SK-N-SH treated with all-trans-retinoic acid at 6 μM for 48 hours (cell line): Measurements from ENCODE around the gene SPATA22.

Source experiments
- ATAC-seq: fragments of 200-7000 bp; cut with Tn5 transposase; 3 replicates; pipeline ENCODE4 v1.9.1; 2020; ENCODE audit warnings: mild to moderate bottlenecking, moderate library complexity
- ARNTL ChIP-seq: fragments of 450-650 bp; formaldehyde crosslinking; IDR thresholded peaks from 2 replicates; pipeline ENCODE4 v1.5.0; 2020; ENCODE audit warnings: low read depth, mild to moderate bottlenecking, moderate library complexity, borderline replicate concordance
- BACH2 ChIP-seq: fragments of 250-450 bp; sonication (Bioruptor Pico); IDR thresholded peaks from 2 replicates; pipeline ENCODE4 v1.9.0; 2021; ENCODE audit warnings: mild to moderate bottlenecking, borderline replicate concordance
- CREB5 ChIP-seq: fragments of 250-450 bp; sonication (Bioruptor Pico); IDR thresholded peaks from 2 replicates; pipeline ENCODE4 v1.5.1; 2020; ENCODE audit warnings: low read depth, mild to moderate bottlenecking, moderate library complexity
- CSDC2 ChIP-seq: fragments of 250-450 bp; sonication (Bioruptor Pico); IDR thresholded peaks from 2 replicates; pipeline ENCODE4 v1.5.0; 2020; ENCODE audit warnings: mild to moderate bottlenecking, moderate library complexity
- CSRNP3 ChIP-seq: fragments of 250-450 bp; sonication (Bioruptor Pico); IDR thresholded peaks from 2 replicates; pipeline ENCODE4 v1.5.1; 2021; ENCODE audit warnings: mild to moderate bottlenecking, moderate library complexity
- GLIS3 ChIP-seq: fragments of 250-450 bp; sonication (Bioruptor Pico); IDR thresholded peaks from 2 replicates; pipeline ENCODE4 v1.5.0; 2020; ENCODE audit warnings: mild to moderate bottlenecking, moderate library complexity
- ISL1 ChIP-seq: fragments of 250-450 bp; sonication (Bioruptor Pico); IDR thresholded peaks from 2 replicates; pipeline ENCODE4 v2.1.2; 2022; ENCODE audit warnings: mild to moderate bottlenecking, moderate library complexity
- OSR1 ChIP-seq: fragments of 250-450 bp; sonication (Bioruptor Pico); IDR thresholded peaks from 2 replicates; pipeline ENCODE4 v1.8.0; 2022; ENCODE audit warnings: moderate library complexity, mild to moderate bottlenecking, inconsistent platforms
- PATZ1 ChIP-seq: fragments of 250-450 bp; sonication (Bioruptor Pico); IDR thresholded peaks from 2 replicates; pipeline ENCODE4 v1.8.0; 2020; ENCODE audit warnings: mild to moderate bottlenecking, moderate library complexity, borderline replicate concordance
- PPARA ChIP-seq: fragments of 250-450 bp; sonication (Bioruptor Pico); IDR thresholded peaks from 2 replicates; pipeline ENCODE4 v1.5.0; 2020; ENCODE audit warnings: mild to moderate bottlenecking, borderline replicate concordance
- RARB ChIP-seq: fragments of 250-450 bp; sonication (Bioruptor Pico); IDR thresholded peaks from 2 replicates; pipeline ENCODE4 v1.8.0; 2021; ENCODE audit warnings: mild to moderate bottlenecking, moderate library complexity
- SNAI2 ChIP-seq: fragments of 250-450 bp; sonication (Bioruptor Pico); IDR thresholded peaks from 2 replicates; pipeline ENCODE4 v1.5.0; 2020; ENCODE audit warnings: mild to moderate bottlenecking, moderate library complexity
- TCF4 ChIP-seq: fragments of 250-450 bp; sonication (Bioruptor Pico); IDR thresholded peaks from 2 replicates; pipeline ENCODE4 v1.8.0; 2021; ENCODE audit warnings: mild to moderate bottlenecking, moderate library complexity, borderline replicate concordance
- TOX ChIP-seq: fragments of 250-450 bp; sonication (Bioruptor Pico); IDR thresholded peaks from 2 replicates; pipeline ENCODE4 v1.8.0; 2021; ENCODE audit warnings: mild to moderate bottlenecking, moderate library complexity, borderline replicate concordance
- ZC3H10 ChIP-seq: fragments of 250-450 bp; sonication (Bioruptor Pico); IDR thresholded peaks from 2 replicates; pipeline ENCODE4 v1.5.1; 2021; ENCODE audit warnings: mild to moderate bottlenecking, moderate library complexity
- ZFP3 ChIP-seq: fragments of 250-450 bp; sonication (Bioruptor Pico); IDR thresholded peaks from 2 replicates; pipeline ENCODE4 v1.5.0; 2020; ENCODE audit warnings: mild to moderate bottlenecking, moderate library complexity
- ZFP30 ChIP-seq: fragments of 450-650 bp; formaldehyde crosslinking; IDR thresholded peaks from 2 replicates; pipeline ENCODE4 v1.5.0; 2022; ENCODE audit warnings: mild to moderate bottlenecking, moderate library complexity
- ZNF565 ChIP-seq: fragments of 450-650 bp; formaldehyde crosslinking; conservative IDR thresholded peaks from 2 replicates; pipeline ENCODE4 v1.5.0; 2020; ENCODE audit warnings: low read depth, mild to moderate bottlenecking, moderate library complexity
- ZNF70 ChIP-seq: fragments of 450-650 bp; formaldehyde crosslinking; IDR thresholded peaks from 2 replicates; pipeline ENCODE4 v1.5.0; 2020; ENCODE audit warnings: mild to moderate bottlenecking, moderate library complexity
- TF ChIP-seq, protein P1 (sequence below): fragments of 250-450 bp; sonication (Bioruptor Pico); IDR thresholded peaks from 2 replicates; pipeline ENCODE4 v1.5.0; 2020; ENCODE audit warnings: mild to moderate bottlenecking, moderate library complexity

SPATA22 gene

GRCh38 chr17:3512505-3513171, 41.0 kb upstream of the SPATA22 start:
- TF ChIP-seq CREB5 (no peak), OSR1 (no peak), GLIS3 (CRISPR knock-in tag) (no peak), SNAI2 (no peak)
- ATAC-seq, result no peak; the same call in 2 of the 3 replicates

- ATAC-seq, result no peak
- TF ChIP-seq ARNTL (CRISPR knock-in tag) (no peak), GLIS3 (CRISPR knock-in tag) (no peak), TOX (CRISPR knock-in tag) (no peak), TCF4 (CRISPR knock-in tag) (no peak), RARB (CRISPR knock-in tag) (no peak), CSDC2 (no peak), OSR1 (no peak), PPARA (no peak), BACH2 (CRISPR knock-in tag) (no peak)
- TF ChIP-seq, all 23 proteins: peak for 0
These were observed 40.4 kb upstream of the SPATA22 start for GRCh38 chr17:3511852-3512504.

DNA sequence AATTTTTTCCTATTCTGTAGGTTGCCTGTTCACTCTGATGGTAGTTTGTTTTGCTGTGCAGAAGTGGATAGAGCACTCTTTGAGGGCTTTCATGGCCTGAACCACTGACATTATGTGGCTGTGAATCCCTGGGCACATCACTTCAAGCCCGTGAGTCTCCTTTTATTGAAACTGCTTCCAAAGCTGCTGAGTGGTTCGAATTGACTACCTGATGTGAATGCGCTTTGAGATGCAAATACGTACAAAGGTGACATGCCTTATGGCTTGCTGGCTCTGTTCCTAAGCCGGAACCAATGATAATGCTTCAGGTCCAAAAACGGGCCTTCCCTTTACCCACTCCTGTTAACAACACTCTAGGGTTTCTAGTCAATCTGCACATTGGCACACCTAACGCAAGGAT, 38.5 kb upstream of the SPATA22 start:
- TF ChIP-seq ZNF70 (CRISPR knock-in tag) (no peak), PATZ1 (CRISPR knock-in tag) (no peak), GLIS3 (CRISPR knock-in tag) (no peak), CREB5 (no peak), ISL1 (no peak), RARB (CRISPR knock-in tag) (no peak), ZFP30 (CRISPR knock-in tag) (no peak), PPARA (no peak), TOX (CRISPR knock-in tag) (no peak), CSRNP3 (CRISPR knock-in tag) (no peak)
- ATAC-seq, result no peak

DNA sequence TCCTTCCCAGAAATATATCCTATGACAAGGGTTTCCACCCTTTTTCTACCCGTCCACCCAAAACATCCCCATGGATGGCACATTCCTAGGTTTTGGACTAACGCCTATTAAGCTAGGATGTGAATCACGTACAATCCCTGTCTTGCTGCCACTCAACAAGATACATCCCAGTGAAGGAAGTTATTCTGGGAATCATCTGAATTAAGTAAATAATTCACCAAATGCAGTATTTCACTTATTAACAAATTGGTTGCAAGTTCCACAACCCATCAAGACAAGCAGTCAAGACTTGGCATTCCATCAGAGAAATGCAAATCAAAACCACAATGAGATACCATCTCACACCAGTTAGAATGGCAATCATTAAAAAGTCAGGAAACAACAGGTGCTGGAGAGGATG, 36.2 kb upstream of the SPATA22 start:
- no peak for ATAC-seq
- TF ChIP-seq BACH2 (CRISPR knock-in tag), result no peak
- no peak for TF ChIP-seq ARNTL (CRISPR knock-in tag)
- no peak for TF ChIP-seq OSR1
- TF ChIP-seq ZFP3 (CRISPR knock-in tag), result no peak
- TF ChIP-seq CREB5, result no peak
- no peak for TF ChIP-seq PPARA
- no peak for TF ChIP-seq CSDC2
- TF ChIP-seq ISL1, result no peak
- no peak for TF ChIP-seq PATZ1 (CRISPR knock-in tag)
- no peak for TF ChIP-seq ZC3H10 (CRISPR knock-in tag)
- no peak for TF ChIP-seq ZNF565
- TF ChIP-seq, protein P1, sequence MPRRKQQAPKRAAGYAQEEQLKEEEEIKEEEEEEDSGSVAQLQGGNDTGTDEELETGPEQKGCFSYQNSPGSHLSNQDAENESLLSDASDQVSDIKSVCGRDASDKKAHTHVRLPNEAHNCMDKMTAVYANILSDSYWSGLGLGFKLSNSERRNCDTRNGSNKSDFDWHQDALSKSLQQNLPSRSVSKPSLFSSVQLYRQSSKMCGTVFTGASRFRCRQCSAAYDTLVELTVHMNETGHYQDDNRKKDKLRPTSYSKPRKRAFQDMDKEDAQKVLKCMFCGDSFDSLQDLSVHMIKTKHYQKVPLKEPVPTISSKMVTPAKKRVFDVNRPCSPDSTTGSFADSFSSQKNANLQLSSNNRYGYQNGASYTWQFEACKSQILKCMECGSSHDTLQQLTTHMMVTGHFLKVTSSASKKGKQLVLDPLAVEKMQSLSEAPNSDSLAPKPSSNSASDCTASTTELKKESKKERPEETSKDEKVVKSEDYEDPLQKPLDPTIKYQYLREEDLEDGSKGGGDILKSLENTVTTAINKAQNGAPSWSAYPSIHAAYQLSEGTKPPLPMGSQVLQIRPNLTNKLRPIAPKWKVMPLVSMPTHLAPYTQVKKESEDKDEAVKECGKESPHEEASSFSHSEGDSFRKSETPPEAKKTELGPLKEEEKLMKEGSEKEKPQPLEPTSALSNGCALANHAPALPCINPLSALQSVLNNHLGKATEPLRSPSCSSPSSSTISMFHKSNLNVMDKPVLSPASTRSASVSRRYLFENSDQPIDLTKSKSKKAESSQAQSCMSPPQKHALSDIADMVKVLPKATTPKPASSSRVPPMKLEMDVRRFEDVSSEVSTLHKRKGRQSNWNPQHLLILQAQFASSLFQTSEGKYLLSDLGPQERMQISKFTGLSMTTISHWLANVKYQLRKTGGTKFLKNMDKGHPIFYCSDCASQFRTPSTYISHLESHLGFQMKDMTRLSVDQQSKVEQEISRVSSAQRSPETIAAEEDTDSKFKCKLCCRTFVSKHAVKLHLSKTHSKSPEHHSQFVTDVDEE (CRISPR knock-in tag), result no peak
